ENCODE data around the gene RPS6KA3.
"Not testable (repeated sequence)": the region's sequence is repeated elsewhere in the genome, so short reads cannot be mapped to it uniquely, and the experiment has no call there.

The RPS6KA3 gene

GRCh38 chrX:20263474-20263873, 3.2 kb downstream of the RPS6KA3 start:
- no peak for DNase-seq

GRCh38 chrX:20260885-20261284, 5.8 kb downstream of the RPS6KA3 start:
- no peak for DNase-seq

- DNase-seq: no peak
Observed at GRCh38 chrX:20254712-20255299, 11.9 kb downstream of the RPS6KA3 start.

GRCh38 chrX:20253232-20253543, 13.5 kb downstream of the RPS6KA3 start:
- no peak for DNase-seq

GRCh38 chrX:20252381-20253231, 14.1 kb downstream of the RPS6KA3 start:
- DNase-seq: peak; percentile 63

GRCh38 chrX:20251691-20252090, 15.0 kb downstream of the RPS6KA3 start:
- DNase-seq: no peak

GRCh38 chrX:20250146-20250545, 16.6 kb downstream of the RPS6KA3 start:
- not testable (repeated sequence) for DNase-seq

- DNase-seq: no peak
Observed at GRCh38 chrX:20248592-20249192, 18.0 kb downstream of the RPS6KA3 start.

GRCh38 chrX:20244931-20245330, 21.8 kb downstream of the RPS6KA3 start:
- DNase-seq: no peak

- no peak for DNase-seq
Observed at GRCh38 chrX:20240201-20240600, 26.5 kb downstream of the RPS6KA3 start.

- DNase-seq: no peak
Observed at GRCh38 chrX:20237864-20238263, 28.8 kb downstream of the RPS6KA3 start.

- no peak for DNase-seq
Observed at GRCh38 chrX:20235755-20236154, 31.0 kb downstream of the RPS6KA3 start.

GRCh38 chrX:20233336-20233735, 33.4 kb downstream of the RPS6KA3 start:
- no peak for DNase-seq

- DNase-seq: no peak
Observed at GRCh38 chrX:20231598-20231997, 35.1 kb downstream of the RPS6KA3 start.

- DNase-seq: no peak
Observed at GRCh38 chrX:20230406-20230805, 36.3 kb downstream of the RPS6KA3 start.

- DNase-seq: no peak
Observed at GRCh38 chrX:20229155-20229554, 37.6 kb downstream of the RPS6KA3 start.

- no peak for DNase-seq
Observed at GRCh38 chrX:20228245-20228644, 38.5 kb downstream of the RPS6KA3 start.

GRCh38 chrX:20227116-20227515, 39.6 kb downstream of the RPS6KA3 start:
- DNase-seq: no peak

GRCh38 chrX:20225488-20225833, 41.2 kb downstream of the RPS6KA3 start:
- no peak for DNase-seq

- DNase-seq: no peak
Observed at GRCh38 chrX:20224814-20225487, 41.8 kb downstream of the RPS6KA3 start.

GRCh38 chrX:20221902-20222301, 44.8 kb downstream of the RPS6KA3 start:
- DNase-seq: no peak

- no peak for DNase-seq
Observed at GRCh38 chrX:20218836-20219505, 47.7 kb downstream of the RPS6KA3 start.

GRCh38 chrX:20217906-20218305, 48.8 kb downstream of the RPS6KA3 start:
- no peak for DNase-seq
